ENCODE results near the gene C6orf141. TPM values are rescaled to one million over a fixed set of nuclear protein-coding genes. Genes with fewer than 3 reads are reported as not detected.

The C6orf141 gene
- total RNA-seq, 1 donor from 2014 or later = 0.77 TPM

GRCh38 chr6:49535795-49536194 lies 14.7 kb upstream of the C6orf141 start:
- H3K27me3 Mint-ChIP-seq (ENCODE audit: unreplicated experiment) = peaks cover 2% of the 10 kb centered on the region
- H3K36me3 Mint-ChIP-seq (ENCODE audit: low read depth, unreplicated experiment) = no peaks in the 10 kb centered on the region
- H3K4me1 Mint-ChIP-seq (ENCODE audit: unreplicated experiment) = no peaks in the 10 kb centered on the region
- no peak overlapping the region for H3K4me3 Mint-ChIP-seq (ENCODE audit: unreplicated experiment)
- H3K9me3 Mint-ChIP-seq (ENCODE audit: unreplicated experiment) = no peaks in the 10 kb centered on the region
- no peak for DNase-seq (ENCODE audit: low spot score)
- no peak overlapping the region for H3K27ac Mint-ChIP-seq (ENCODE audit: unreplicated experiment)
- TF ChIP-seq CTCF (IDR thresholded peaks at IDR 0.05; ENCODE audit: unreplicated experiment) = no peak

GRCh38 chr6:49539102-49539501 lies 11.4 kb upstream of the C6orf141 start:
- Mint-ChIP-seq H3K4me3 (ENCODE audit: unreplicated experiment) (no peak overlapping the region), H3K4me1 (ENCODE audit: unreplicated experiment) (no peaks in the 10 kb centered on the region), H3K9me3 (ENCODE audit: unreplicated experiment) (no peaks in the 10 kb centered on the region), H3K27me3 (ENCODE audit: unreplicated experiment) (peaks cover 2% of the 10 kb centered on the region), H3K27ac (ENCODE audit: unreplicated experiment) (no peak overlapping the region), H3K36me3 (ENCODE audit: low read depth, unreplicated experiment) (no peaks in the 10 kb centered on the region)
- DNase-seq (ENCODE audit: low spot score) = no peak
- TF ChIP-seq CTCF (IDR thresholded peaks at IDR 0.05; ENCODE audit: unreplicated experiment) = no peak

- Mint-ChIP-seq H3K27me3 (ENCODE audit: unreplicated experiment) (peaks cover 2% of the 10 kb centered on the region), H3K9me3 (ENCODE audit: unreplicated experiment) (no peaks in the 10 kb centered on the region), H3K36me3 (ENCODE audit: low read depth, unreplicated experiment) (no peaks in the 10 kb centered on the region), H3K4me1 (ENCODE audit: unreplicated experiment) (no peaks in the 10 kb centered on the region), H3K4me3 (ENCODE audit: unreplicated experiment) (no peak overlapping the region), H3K27ac (ENCODE audit: unreplicated experiment) (no peak overlapping the region)
- DNase-seq (ENCODE audit: low spot score) = no peak
- no peak for TF ChIP-seq CTCF (IDR thresholded peaks at IDR 0.05; ENCODE audit: unreplicated experiment)
Measured at GRCh38 chr6:49540614-49541013, 9.9 kb upstream of the C6orf141 start.

- H3K4me3 Mint-ChIP-seq (ENCODE audit: unreplicated experiment) = no peak overlapping the region
- no peak overlapping the region for H3K27ac Mint-ChIP-seq (ENCODE audit: unreplicated experiment)
- no peaks in the 10 kb centered on the region for H3K4me1 Mint-ChIP-seq (ENCODE audit: unreplicated experiment)
- no peaks in the 10 kb centered on the region for H3K9me3 Mint-ChIP-seq (ENCODE audit: unreplicated experiment)
- TF ChIP-seq CTCF (IDR thresholded peaks at IDR 0.05; ENCODE audit: unreplicated experiment) = no peak
- DNase-seq (ENCODE audit: low spot score) = no peak
- peaks cover 2% of the 10 kb centered on the region for H3K27me3 Mint-ChIP-seq (ENCODE audit: unreplicated experiment)
- no peaks in the 10 kb centered on the region for H3K36me3 Mint-ChIP-seq (ENCODE audit: low read depth, unreplicated experiment)
Measured at GRCh38 chr6:49541210-49541724, 9.2 kb upstream of the C6orf141 start.

- no peak overlapping the region for H3K27ac Mint-ChIP-seq (ENCODE audit: unreplicated experiment)
Measured at GRCh38 chr6:49541936-49542335, 8.5 kb upstream of the C6orf141 start.

More at GRCh38 chr6:49541936-49542335, 8.5 kb upstream of the C6orf141 start:
- Mint-ChIP-seq H3K36me3 (ENCODE audit: low read depth, unreplicated experiment) (no peaks in the 10 kb centered on the region), H3K4me1 (ENCODE audit: unreplicated experiment) (no peaks in the 10 kb centered on the region), H3K4me3 (ENCODE audit: unreplicated experiment) (no peak overlapping the region), H3K9me3 (ENCODE audit: unreplicated experiment) (no peaks in the 10 kb centered on the region), H3K27me3 (ENCODE audit: unreplicated experiment) (peaks cover 2% of the 10 kb centered on the region)
- TF ChIP-seq CTCF (IDR thresholded peaks at IDR 0.05; ENCODE audit: unreplicated experiment) = no peak
- no peak for DNase-seq (ENCODE audit: low spot score)
